ENCODE data around the gene SAT1.
"Not testable (repeated sequence)": the region's sequence is repeated elsewhere in the genome, so short reads cannot be mapped to it uniquely, and the experiment has no call there.

The SAT1 gene

GRCh38 chrX:23782863-23783588, at the start of gene SAT1:
Gene SAT1, plus strand, starts transcription at chrX:23783173. Its CDS starts 179 bp downstream, at chrX:23783352.
- DNase-seq (ENCODE audit: low read depth): peak; percentile 95

- DNase-seq (ENCODE audit: low read depth): no peak
These were observed 46.9 kb upstream of the SAT1 start for GRCh38 chrX:23736030-23736429.

DNA sequence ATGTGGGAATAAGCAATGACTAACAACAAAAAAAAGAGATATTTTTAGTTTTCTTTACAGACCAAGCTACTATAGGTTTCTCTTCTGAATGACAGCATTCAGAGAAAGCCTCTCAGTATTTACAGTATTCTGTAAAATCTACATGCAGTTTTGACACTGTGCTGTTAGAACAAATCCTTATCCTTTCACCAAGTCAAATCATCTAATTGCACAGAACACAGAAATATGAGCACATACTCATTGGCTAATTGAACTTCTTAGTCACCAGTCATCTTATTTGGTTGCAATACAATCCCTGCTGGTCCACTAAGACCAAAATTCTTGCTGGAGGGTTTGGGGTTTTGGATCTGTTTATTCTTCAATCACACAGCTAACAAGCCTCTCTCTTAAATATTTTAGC, 45.6 kb upstream of the SAT1 start:
- DNase-seq (ENCODE audit: low read depth): peak; percentile 10

DNA sequence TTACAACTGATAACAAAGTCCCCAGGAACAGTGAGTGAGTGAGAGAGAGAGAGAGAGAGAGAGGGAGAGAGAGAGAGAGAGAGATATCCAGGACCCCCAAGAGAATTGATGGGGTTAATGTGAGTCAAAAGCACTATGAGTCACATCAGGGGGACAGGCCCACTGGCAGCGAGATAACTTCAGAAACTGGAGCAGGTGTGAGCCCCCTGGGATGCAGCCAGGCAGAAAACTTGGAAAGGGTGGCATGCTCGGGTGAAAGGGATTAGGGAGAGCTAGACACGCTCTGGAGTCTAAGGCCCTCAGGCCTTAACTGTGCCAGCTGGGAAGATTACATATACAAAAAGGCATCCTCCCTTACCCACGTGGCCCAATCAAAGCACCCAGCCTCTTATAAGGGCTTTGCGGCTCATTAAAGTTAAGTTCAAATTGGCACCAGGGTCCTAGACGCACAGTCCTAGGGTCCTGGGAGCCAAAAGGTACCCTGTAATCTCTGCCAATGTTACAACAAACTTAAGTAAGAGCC, 40.7 kb upstream of the SAT1 start:
- peak; percentile 79 for DNase-seq (ENCODE audit: low read depth)

DNA sequence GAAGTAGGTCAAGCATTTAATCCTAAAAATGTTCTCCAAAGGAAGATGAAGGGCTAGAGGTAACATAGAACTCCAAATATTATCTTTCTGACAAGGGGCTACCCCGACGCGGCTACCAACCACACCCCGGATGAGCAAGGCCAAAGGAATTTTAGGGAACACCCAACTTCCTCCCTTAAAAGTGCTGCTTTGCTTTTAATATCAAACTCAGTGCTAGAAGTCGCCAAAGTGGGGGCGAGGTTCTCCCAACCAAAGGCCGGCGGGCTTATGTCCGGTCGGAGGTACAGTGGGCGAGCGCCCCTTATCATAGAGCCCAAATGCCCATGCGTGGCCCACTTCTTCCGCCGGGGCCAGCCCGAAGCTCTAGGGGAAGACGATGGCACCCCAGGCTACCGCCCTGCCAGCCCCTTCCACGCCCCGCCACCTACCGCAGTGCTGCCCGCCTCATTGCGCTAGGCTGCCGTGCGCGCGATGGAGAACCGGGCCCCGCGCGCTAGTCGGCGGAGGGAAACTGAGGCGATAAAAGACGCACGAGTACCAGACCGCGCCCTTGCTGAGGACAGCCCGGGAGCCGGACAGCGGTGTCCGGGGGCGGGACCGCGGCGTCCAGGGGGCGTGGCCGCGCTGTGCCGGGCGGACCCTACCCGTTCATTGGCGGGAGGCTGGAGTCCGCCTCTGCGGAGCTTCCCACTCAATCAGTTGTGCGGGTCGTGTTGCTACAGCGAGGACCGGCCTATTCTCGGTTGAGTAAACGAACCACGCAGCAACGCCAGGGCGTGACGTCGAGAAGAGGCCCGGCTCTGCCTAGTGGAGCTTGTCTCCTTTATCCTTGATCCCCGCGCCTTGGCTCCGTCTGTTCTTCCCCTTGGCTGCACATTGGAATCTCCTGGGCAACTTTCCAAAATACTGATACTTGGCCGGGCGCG, 40.0 kb upstream of the SAT1 start, which contains the start of gene ACOT9:
Gene ACOT9, minus strand, starts transcription at position 580 of the 926 bp plus-strand sequence. Its CDS starts 132 bp downstream, at position 448.
- peak; percentile 94 for DNase-seq (ENCODE audit: low read depth)

GRCh38 chrX:23743623-23743971, 39.4 kb upstream of the SAT1 start:
- not testable (repeated sequence) for DNase-seq (ENCODE audit: low read depth)

DNA sequence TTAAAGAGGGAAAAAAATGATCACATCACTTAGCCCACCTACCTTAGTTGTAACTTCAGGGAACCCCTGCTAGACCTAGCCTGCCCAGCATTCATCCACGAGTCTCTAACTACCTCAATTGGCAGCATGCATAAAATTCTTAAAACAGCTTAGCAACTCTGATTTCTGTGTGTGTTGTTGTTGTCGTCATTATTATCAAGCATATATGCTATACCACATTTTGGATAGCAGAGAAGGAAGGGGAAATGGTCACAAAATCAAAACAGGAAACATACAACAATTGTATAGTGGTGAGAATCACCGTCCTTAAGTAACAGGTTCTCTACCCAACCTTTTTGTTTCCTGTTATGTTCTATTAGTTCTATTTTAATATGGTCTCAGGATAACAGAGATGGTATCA, 37.2 kb upstream of the SAT1 start:
- no peak for DNase-seq (ENCODE audit: low read depth)

DNA sequence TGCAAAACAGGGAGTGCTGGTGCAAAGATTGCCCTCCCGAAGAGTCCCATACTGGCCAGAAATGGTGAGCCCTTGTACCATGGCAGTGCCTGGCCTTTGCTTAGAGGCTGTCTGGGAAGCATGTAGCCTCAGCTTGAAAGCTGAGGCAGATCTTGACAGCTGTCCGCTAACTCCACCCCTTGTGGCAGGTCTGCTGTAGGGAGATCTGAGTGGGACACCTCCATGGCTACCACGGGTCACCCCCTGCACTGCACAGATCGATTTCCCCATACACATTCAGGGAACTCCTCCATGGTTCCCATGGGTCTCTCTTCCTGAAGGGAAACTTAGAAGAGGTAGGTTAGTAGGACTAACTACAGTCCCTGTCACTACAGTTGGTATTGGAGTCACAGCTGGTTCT, 33.8 kb upstream of the SAT1 start:
- no peak for DNase-seq (ENCODE audit: low read depth)

DNA sequence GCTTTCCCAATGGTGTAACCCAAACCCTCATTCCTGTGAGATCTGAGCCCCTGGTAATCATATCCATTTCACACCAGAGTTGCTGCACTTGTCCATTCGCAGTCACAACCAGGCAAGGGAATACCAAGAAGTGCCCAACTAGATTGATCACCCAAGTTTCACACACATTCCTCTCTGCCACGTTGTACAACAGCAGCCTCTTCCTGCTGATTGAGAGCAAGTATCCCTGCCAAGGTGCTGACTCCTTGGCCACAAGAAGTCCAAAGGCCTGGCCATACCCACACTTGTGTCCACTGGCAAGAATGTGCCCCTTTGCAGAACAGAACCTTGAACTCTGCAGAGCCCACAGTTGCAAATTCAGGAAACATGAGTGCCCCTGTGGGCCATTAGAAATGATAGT, 33.4 kb upstream of the SAT1 start:
- DNase-seq (ENCODE audit: low read depth): no peak

GRCh38 chrX:23752740-23753415, 30.1 kb upstream of the SAT1 start:
- peak; percentile 78 for DNase-seq (ENCODE audit: low read depth)

DNA sequence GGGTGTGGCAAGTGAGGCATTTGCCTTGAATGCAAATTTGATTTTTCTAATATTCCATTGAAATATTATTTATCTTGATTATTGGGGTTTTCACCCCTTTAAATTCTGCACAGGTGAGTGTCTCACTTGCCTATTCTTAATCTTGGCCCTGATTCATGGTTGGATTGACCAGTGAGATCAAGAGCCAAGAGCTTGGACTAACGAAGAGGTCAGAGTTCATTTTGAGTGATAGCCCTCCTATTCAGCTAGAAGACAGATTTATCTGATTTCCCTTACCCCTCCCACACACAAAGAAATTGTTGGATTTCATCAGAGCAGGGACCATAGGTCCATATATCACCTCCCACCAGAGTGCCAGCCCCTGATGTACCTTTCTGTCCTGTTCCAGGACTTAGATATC, 28.3 kb upstream of the SAT1 start:
- DNase-seq (ENCODE audit: low read depth): no peak

GRCh38 chrX:23756165-23756564, 26.8 kb upstream of the SAT1 start:
- peak; percentile 65 for DNase-seq (ENCODE audit: low read depth)

- no peak for DNase-seq (ENCODE audit: low read depth)
These were observed 23.2 kb upstream of the SAT1 start for GRCh38 chrX:23759821-23760220.

- no peak for DNase-seq (ENCODE audit: low read depth)
These were observed 18.6 kb upstream of the SAT1 start for GRCh38 chrX:23764188-23764984.

DNA sequence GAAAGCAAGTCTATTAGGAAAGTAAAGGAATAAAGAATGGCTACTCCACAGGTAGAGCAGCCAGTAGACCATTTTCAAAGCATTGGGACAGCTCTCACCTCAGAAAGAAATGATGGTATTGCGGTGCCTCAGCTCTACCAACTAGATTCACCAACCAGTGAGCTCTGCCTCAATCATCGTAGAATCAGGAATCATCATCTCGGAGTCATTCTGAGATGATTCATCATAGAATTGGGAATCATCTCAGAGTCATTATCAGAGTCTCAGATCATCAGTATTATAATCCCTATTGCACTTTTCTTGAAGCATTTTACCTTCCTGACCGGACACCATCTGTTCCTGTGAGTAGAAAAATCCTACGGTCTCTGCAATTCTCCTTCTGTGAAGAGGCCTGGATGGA, 17.5 kb upstream of the SAT1 start:
- peak; percentile 79 for DNase-seq (ENCODE audit: low read depth)

DNA sequence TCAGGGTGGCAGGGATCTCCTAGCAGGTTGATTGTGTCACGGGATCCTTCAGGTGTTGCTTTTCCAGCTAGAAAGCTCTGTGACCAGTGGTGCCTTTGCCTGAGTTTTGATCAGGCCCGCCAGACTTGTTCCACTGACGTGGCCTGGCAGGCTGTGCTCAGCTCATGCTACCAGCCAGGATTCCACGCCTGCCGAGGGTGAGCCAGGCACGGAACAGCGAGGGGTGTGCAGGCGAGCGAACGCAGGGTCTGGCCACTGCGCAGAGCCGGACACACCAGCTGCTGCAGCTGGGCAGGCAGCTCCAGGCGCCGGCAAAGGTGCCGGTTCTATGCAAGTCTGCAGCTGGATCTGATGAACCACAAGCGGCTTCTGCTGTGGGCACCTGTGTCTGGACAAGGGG, 17.1 kb upstream of the SAT1 start:
- no peak for DNase-seq (ENCODE audit: low read depth)

DNA sequence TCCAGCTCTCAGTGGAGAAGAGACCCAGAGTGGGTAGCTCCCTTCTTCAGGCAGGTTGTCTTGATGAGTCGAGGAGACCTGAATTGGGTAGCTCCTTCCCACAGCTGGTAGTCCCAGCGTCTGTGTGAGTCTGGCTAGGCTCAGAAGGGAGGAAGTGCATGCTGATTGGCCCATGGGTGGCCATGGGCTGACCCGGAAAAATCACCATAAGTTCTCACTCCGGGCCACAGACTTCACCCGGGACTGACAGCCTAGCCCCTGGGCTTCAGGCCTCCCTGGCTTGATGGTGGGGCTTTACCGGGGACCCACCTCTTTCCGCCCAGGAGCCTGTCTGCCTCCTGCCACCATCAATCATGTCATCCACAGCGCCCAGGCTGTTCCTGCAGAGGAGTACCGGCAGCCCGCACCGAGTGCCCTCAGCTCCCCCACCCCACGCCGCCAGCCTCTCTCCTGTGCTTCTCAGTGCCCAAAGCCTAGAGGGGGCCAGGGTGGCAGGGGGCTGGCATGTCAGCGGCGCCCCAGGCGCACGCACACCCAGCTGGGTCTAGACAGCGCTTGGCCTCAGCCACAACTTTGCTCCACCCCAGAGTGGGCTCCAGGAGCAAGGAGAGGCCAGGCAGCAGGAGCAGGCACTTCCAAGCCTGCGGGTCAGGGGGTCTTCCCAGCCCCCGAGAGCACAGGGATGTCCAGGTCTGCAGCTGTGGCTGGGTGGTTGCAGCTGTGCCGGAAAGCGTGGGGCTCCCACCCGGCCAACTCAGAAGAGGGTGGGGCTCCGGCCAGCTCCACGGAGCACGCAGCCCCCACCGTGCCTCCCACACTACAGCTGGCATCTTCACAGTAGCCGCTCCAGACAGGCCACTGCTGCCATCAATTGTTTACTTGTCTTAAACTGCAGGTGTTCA, 16.1 kb upstream of the SAT1 start:
- DNase-seq (ENCODE audit: low read depth): no peak

DNA sequence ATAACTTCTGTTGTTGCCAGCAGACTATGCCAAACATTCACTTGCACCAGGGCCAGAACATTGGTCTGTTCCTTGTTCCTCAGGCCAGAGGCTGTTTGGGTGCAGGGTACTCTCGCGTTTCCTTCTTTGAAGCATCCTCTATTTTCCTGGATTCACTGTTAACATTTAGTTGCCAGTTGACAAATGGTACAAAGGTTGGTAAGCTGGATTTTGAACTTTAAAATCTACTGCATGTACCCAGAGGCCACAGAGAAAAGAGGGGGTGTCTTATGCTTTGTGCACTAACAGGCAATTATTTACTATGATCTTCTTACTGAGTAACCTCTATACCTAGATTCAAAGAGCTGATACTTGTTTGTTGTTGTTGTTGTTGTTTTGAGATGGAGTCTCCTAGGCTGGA, 12.8 kb upstream of the SAT1 start:
- no peak for DNase-seq (ENCODE audit: low read depth)

GRCh38 chrX:23771086-23771485, 11.9 kb upstream of the SAT1 start:
- DNase-seq (ENCODE audit: low read depth): not testable (repeated sequence)

DNA sequence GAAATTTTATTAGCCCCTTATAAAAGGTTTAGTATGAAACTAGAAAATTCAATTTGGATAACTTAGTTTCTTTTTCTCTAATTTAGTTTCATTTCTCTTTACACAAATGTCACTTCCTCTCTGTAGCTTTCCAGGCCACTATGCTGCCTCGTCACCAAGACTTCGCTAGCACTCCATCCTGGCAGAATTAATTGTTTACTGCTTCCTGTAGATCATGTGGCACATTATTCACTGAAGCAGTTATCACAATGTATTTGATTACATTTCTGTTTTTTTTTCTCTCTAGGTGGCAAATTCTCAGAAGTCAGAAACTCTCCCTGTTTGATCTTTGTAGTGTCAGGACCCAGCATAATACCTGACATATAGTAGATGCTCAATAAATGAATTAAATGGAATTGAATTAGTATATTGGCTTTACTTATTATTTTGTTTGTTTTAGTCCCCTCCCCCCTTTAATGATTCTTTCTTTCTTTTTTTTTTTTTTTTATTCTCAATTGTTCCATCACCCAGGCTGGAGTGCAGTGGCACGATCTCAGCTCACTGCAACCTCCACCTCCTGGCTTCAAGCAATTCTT, 9.3 kb upstream of the SAT1 start:
- DNase-seq (ENCODE audit: low read depth): no peak
